ENCODE measurements around the gene PTPRE. TPM values are rescaled to one million over a fixed set of nuclear protein-coding genes. Genes with fewer than 3 reads are reported as not detected.

Gene PTPRE
- polyA plus RNA-seq, 1 of the 3 experiments (the other 2 are of a cell fraction) = 11.8 TPM

DNA sequence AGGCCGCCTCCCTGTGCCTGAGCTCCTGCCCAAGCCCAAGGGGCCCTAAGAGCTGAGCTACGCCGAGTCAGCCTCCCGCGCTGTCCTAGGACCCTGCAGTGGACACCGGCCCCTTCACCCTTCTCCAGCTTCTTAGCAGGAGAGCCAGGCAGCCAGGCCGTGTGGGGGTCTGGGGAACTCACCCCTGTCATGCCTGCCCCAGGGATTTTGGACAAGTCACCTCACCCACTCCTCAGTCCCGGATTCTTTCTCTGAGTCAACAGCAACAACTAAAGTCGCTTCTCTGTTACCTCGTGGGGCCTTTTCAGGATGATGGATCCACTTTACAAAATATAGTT, 140.0 kb downstream of the PTPRE start:
- Histone ChIP-seq H4K20me1 (ENCODE audit: insufficient read depth) (no peaks in the 10 kb centered on the region), H3K4me1 (ENCODE audit: control insufficient read depth in 1 of 2, insufficient read depth in 2 of 2, low read depth in 1 of 2, low read length in 1 of 2) (peaks cover 0 to 6% of the 10 kb centered on the region in 2 experiments; a peak in 1 of 4 replicates), H3K79me2 (ENCODE audit: insufficient read depth) (no peaks in the 10 kb centered on the region), H3K27ac (ENCODE audit: low read depth in 2 of 2, low read length in 1 of 2) (no peak overlapping the region), H3K9me3 (no peaks in the 10 kb centered on the region), H3K9ac (no peak overlapping the region), H3F3A (replicated peaks; ENCODE audit: insufficient read depth) (no peaks in the 10 kb centered on the region), H3K36me3 (replicated peaks in 1 of 2; ENCODE audit: control insufficient read depth in 1 of 2, insufficient read depth in 2 of 2, low read length in 1 of 2) (peaks cover 0 to 18% of the 10 kb centered on the region in 2 experiments), H3K27me3 (ENCODE audit: insufficient read depth) (no peaks in the 10 kb centered on the region), H2AFZ (ENCODE audit: low read depth) (no peak overlapping the region), H3K9me2 (no peaks in the 10 kb centered on the region), H3K4me3 (ENCODE audit: low read depth in 2 of 2, low read length in 1 of 2) (no peak overlapping the region), H3K4me2 (no peak overlapping the region)
- WGBS (ENCODE audit: low lambda C conversion rate) = 84% methylated on average over 5 of the region's 10 CpGs
- DNase-seq = no peak
- TF ChIP-seq, protein P1, sequence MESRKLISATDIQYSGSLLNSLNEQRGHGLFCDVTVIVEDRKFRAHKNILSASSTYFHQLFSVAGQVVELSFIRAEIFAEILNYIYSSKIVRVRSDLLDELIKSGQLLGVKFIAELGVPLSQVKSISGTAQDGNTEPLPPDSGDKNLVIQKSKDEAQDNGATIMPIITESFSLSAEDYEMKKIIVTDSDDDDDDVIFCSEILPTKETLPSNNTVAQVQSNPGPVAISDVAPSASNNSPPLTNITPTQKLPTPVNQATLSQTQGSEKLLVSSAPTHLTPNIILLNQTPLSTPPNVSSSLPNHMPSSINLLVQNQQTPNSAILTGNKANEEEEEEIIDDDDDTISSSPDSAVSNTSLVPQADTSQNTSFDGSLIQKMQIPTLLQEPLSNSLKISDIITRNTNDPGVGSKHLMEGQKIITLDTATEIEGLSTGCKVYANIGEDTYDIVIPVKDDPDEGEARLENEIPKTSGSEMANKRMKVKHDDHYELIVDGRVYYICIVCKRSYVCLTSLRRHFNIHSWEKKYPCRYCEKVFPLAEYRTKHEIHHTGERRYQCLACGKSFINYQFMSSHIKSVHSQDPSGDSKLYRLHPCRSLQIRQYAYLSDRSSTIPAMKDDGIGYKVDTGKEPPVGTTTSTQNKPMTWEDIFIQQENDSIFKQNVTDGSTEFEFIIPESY (IDR thresholded peaks at IDR 0.05; ENCODE audit: borderline replicate concordance, low read depth) = no peak
- TF ChIP-seq YY1 (IDR thresholded peaks at IDR 0.05; ENCODE audit: low read depth) (no peak), GATA2 (CRISPR knock-in tag; IDR thresholded peaks at IDR 0.05) (no peak), MEF2A (IDR thresholded peaks at IDR 0.05; ENCODE audit: borderline replicate concordance, low read depth) (no peak)
- TF ChIP-seq, protein P2, sequence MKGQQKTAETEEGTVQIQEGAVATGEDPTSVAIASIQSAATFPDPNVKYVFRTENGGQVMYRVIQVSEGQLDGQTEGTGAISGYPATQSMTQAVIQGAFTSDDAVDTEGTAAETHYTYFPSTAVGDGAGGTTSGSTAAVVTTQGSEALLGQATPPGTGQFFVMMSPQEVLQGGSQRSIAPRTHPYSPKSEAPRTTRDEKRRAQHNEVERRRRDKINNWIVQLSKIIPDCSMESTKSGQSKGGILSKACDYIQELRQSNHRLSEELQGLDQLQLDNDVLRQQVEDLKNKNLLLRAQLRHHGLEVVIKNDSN (IDR thresholded peaks at IDR 0.05; ENCODE audit: borderline replicate concordance, low read depth) = no peak
- ChIA-PET POLR2A (no interaction called here), CTCF (interaction anchor here (1.8 to 2.9 kb wide), 4 partner anchors 11 to 35 kb away, joined by 6 to 13 read pairs (median 10); no protein-coding TSS in a partner anchor)

DNA sequence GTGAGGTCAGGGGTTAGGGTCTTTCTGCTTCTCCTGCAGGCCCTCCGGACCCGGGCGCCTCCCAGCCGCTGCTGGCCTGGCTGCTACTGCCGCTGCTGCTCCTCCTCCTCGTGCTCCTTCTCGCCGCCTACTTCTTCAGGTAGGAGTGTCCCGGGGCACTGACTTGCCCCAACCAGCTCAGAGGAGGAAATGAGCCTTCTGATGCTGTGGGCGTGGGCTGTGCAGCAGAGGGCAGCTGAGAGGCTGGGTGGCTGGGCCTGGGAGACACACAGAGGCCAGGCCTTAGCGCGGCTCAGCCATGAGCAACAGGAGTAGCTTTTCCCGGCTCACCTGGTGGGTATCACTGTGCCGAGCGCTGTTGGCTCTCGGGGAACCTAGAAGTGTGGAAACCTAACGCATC, 140.4 kb downstream of the PTPRE start:
- H3K9ac ChIP-seq = no peak overlapping the region
- H3K4me2 ChIP-seq = no peak overlapping the region
- no peak for DNase-seq
- WGBS (ENCODE audit: low lambda C conversion rate) = 93% methylated on average over 15 of the region's 17 CpGs
- peaks cover 0 to 17% of the 10 kb centered on the region in 2 experiments for H3K36me3 ChIP-seq (replicated peaks in 1 of 2; ENCODE audit: control insufficient read depth in 1 of 2, insufficient read depth in 2 of 2, low read length in 1 of 2)
- CTCF ChIA-PET = interaction anchor here (0.7 to 2.9 kb wide), 5 partner anchors 10 to 193 kb away, joined by 3 to 13 read pairs (median 6); no protein-coding TSS in a partner anchor
- no peaks in the 10 kb centered on the region for H3F3A ChIP-seq (replicated peaks; ENCODE audit: insufficient read depth)
- H3K9me2 ChIP-seq = no peaks in the 10 kb centered on the region
- H3K4me1 ChIP-seq (ENCODE audit: control insufficient read depth in 1 of 2, insufficient read depth in 2 of 2, low read depth in 1 of 2, low read length in 1 of 2) = peaks cover 0 to 6% of the 10 kb centered on the region in 2 experiments; a peak in 1 of 4 replicates
- no peak overlapping the region for H2AFZ ChIP-seq (ENCODE audit: low read depth)
- POLR2A ChIA-PET = no interaction called here
- H3K27ac ChIP-seq (ENCODE audit: low read depth in 2 of 2, low read length in 1 of 2) = no peak overlapping the region
- no peak overlapping the region for H3K4me3 ChIP-seq (ENCODE audit: low read depth in 2 of 2, low read length in 1 of 2)
- no peaks in the 10 kb centered on the region for H3K27me3 ChIP-seq (ENCODE audit: insufficient read depth)
- H3K9me3 ChIP-seq = no peaks in the 10 kb centered on the region
- H4K20me1 ChIP-seq (ENCODE audit: insufficient read depth) = no peaks in the 10 kb centered on the region
- TF ChIP-seq, protein P3, sequence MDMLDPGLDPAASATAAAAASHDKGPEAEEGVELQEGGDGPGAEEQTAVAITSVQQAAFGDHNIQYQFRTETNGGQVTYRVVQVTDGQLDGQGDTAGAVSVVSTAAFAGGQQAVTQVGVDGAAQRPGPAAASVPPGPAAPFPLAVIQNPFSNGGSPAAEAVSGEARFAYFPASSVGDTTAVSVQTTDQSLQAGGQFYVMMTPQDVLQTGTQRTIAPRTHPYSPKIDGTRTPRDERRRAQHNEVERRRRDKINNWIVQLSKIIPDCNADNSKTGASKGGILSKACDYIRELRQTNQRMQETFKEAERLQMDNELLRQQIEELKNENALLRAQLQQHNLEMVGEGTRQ (IDR thresholded peaks at IDR 0.05; ENCODE audit: borderline replicate concordance, low read depth, low read length) = no peak
- TF ChIP-seq SIN3A (IDR thresholded peaks at IDR 0.05; ENCODE audit: borderline replicate concordance, low read depth, low read length) (no peak), EZH2phosphoT487 (IDR thresholded peaks at IDR 0.05; ENCODE audit: borderline replicate concordance, low read depth) (no peak), TAF1 (IDR thresholded peaks at IDR 0.05; ENCODE audit: borderline replicate concordance, low read depth, low read length) (no peak), TEAD4 (IDR thresholded peaks at IDR 0.05; ENCODE audit: borderline replicate concordance, insufficient read depth) (no peak)
- TF ChIP-seq, protein P1 (IDR thresholded peaks at IDR 0.05; ENCODE audit: borderline replicate concordance, low read depth) = no peak
- H3K79me2 ChIP-seq (ENCODE audit: insufficient read depth) = no peaks in the 10 kb centered on the region
